HUES48 (cell line): Measurements from ENCODE around the gene RAD51B.

Experiments
- H3K27ac ChIP-seq: one replicate; pipeline ENCODE4 v1.7.0; 2013; ENCODE audit warnings: low read depth, low read length, inconsistent platforms
- H3K27me3 ChIP-seq: 2 replicates; pipeline ENCODE4 v1.6.1; 2013; ENCODE audit warnings: mild to moderate bottlenecking, low read length; ENCODE audit not compliant: control insufficient read depth, insufficient read depth
- H3K36me3 ChIP-seq: 2 replicates; pipeline ENCODE4 v1.6.1; 2013; ENCODE audit warnings: low read length; ENCODE audit not compliant: control insufficient read depth, insufficient read depth
- H3K4me1 ChIP-seq: 2 replicates; pipeline ENCODE4 v1.6.1; 2013; ENCODE audit warnings: mild to moderate bottlenecking, low read length; ENCODE audit not compliant: control insufficient read depth, insufficient read depth
- H3K4me3 ChIP-seq: 2 replicates; pipeline ENCODE4 v1.5.1; 2013; ENCODE audit warnings: mild to moderate bottlenecking, low read depth, low read length
- H3K9ac ChIP-seq: 2 replicates; pipeline ENCODE4 v1.6.1; 2013; ENCODE audit warnings: mild to moderate bottlenecking, low read depth, low read length, moderate library complexity
- H3K9me3 ChIP-seq: 2 replicates; pipeline ENCODE4 v1.6.1; 2013; ENCODE audit warnings: low read length; ENCODE audit not compliant: control insufficient read depth, insufficient read depth

The RAD51B gene

GRCh38 chr14:67863223-67863622, 43.6 kb downstream of the RAD51B start:
- Histone ChIP-seq H3K4me3 (no peak overlapping the region), H3K27me3 (no peaks in the 10 kb centered on the region), H3K36me3 (no peaks in the 10 kb centered on the region; the same call in 1 of the 2 replicates), H3K9ac (no peak overlapping the region), H3K9me3 (peaks cover 5% of the 10 kb centered on the region), H3K27ac (no peak overlapping the region), H3K4me1 (peaks cover 5% of the 10 kb centered on the region; the same call in 1 of the 2 replicates)

GRCh38 chr14:67875175-67876006, 55.8 kb downstream of the RAD51B start:
- Histone ChIP-seq H3K4me1 (peaks cover 6% of the 10 kb centered on the region; the same call in 1 of the 2 replicates), H3K27ac (no peak overlapping the region), H3K27me3 (no peaks in the 10 kb centered on the region), H3K9ac (no peak overlapping the region), H3K9me3 (no peaks in the 10 kb centered on the region), H3K36me3 (no peaks in the 10 kb centered on the region), H3K4me3 (no peak overlapping the region)

- Histone ChIP-seq H3K27ac (no peak overlapping the region), H3K27me3 (no peaks in the 10 kb centered on the region), H3K9ac (no peak overlapping the region), H3K4me1 (peaks cover 9% of the 10 kb centered on the region), H3K36me3 (no peaks in the 10 kb centered on the region), H3K9me3 (no peaks in the 10 kb centered on the region), H3K4me3 (no peak overlapping the region)
These were observed 59.4 kb downstream of the RAD51B start for GRCh38 chr14:67879026-67879425.

- H3K9me3 ChIP-seq, result no peaks in the 10 kb centered on the region
- H3K27ac ChIP-seq, result no peak overlapping the region
- peaks cover 9% of the 10 kb centered on the region for H3K4me1 ChIP-seq
- H3K4me3 ChIP-seq, result no peak overlapping the region
- H3K27me3 ChIP-seq, result no peaks in the 10 kb centered on the region
- H3K9ac ChIP-seq, result no peak overlapping the region
- no peaks in the 10 kb centered on the region for H3K36me3 ChIP-seq
These were observed 61.6 kb downstream of the RAD51B start for GRCh38 chr14:67881225-67881624.

- H3K4me3 ChIP-seq, result no peak overlapping the region
- H3K36me3 ChIP-seq, result no peaks in the 10 kb centered on the region
- no peaks in the 10 kb centered on the region for H3K9me3 ChIP-seq
- H3K4me1 ChIP-seq, result peaks cover 3% of the 10 kb centered on the region; the same call in 1 of the 2 replicates
- no peaks in the 10 kb centered on the region for H3K27me3 ChIP-seq
- H3K27ac ChIP-seq, result no peak overlapping the region
- H3K9ac ChIP-seq, result no peak overlapping the region
These were observed 63.5 kb downstream of the RAD51B start for GRCh38 chr14:67882986-67883555.

GRCh38 chr14:67883717-67884116, 64.1 kb downstream of the RAD51B start:
- Histone ChIP-seq H3K9me3 (no peaks in the 10 kb centered on the region), H3K4me3 (no peak overlapping the region), H3K27me3 (no peaks in the 10 kb centered on the region), H3K9ac (no peak overlapping the region), H3K36me3 (no peaks in the 10 kb centered on the region), H3K4me1 (peaks cover 3% of the 10 kb centered on the region; the same call in 1 of the 2 replicates), H3K27ac (no peak overlapping the region)

- Histone ChIP-seq H3K4me3 (no peak overlapping the region), H3K9me3 (no peaks in the 10 kb centered on the region), H3K27ac (no peak overlapping the region), H3K4me1 (peaks cover 9% of the 10 kb centered on the region; the same call in 1 of the 2 replicates), H3K36me3 (no peaks in the 10 kb centered on the region), H3K9ac (no peak overlapping the region), H3K27me3 (no peaks in the 10 kb centered on the region)
These were observed 66.6 kb downstream of the RAD51B start for GRCh38 chr14:67886191-67886590.

- H3K9ac ChIP-seq, result no peak overlapping the region
- H3K9me3 ChIP-seq, result no peaks in the 10 kb centered on the region
- H3K4me1 ChIP-seq, result peaks cover 7% of the 10 kb centered on the region; the same call in 1 of the 2 replicates
- no peak overlapping the region for H3K4me3 ChIP-seq
- H3K27ac ChIP-seq, result no peak overlapping the region
- no peaks in the 10 kb centered on the region for H3K27me3 ChIP-seq
- no peaks in the 10 kb centered on the region for H3K36me3 ChIP-seq
These were observed 67.9 kb downstream of the RAD51B start for GRCh38 chr14:67887478-67887877.

- Histone ChIP-seq H3K36me3 (no peaks in the 10 kb centered on the region), H3K9ac (no peak overlapping the region), H3K9me3 (no peaks in the 10 kb centered on the region), H3K27me3 (no peaks in the 10 kb centered on the region), H3K27ac (no peak overlapping the region), H3K4me1 (peaks cover 7% of the 10 kb centered on the region; the same call in 1 of the 2 replicates), H3K4me3 (no peak overlapping the region)
These were observed 69.9 kb downstream of the RAD51B start for GRCh38 chr14:67889455-67889854.

GRCh38 chr14:67892466-67893100, 73.0 kb downstream of the RAD51B start:
- Histone ChIP-seq H3K4me1 (peaks cover 7% of the 10 kb centered on the region; the same call in 1 of the 2 replicates), H3K27me3 (no peaks in the 10 kb centered on the region), H3K9me3 (no peaks in the 10 kb centered on the region), H3K27ac (no peak overlapping the region), H3K9ac (no peak overlapping the region), H3K36me3 (no peaks in the 10 kb centered on the region), H3K4me3 (no peak overlapping the region)

- Histone ChIP-seq H3K27ac (no peak overlapping the region), H3K27me3 (no peaks in the 10 kb centered on the region), H3K4me1 (no peaks in the 10 kb centered on the region), H3K9ac (no peak overlapping the region), H3K36me3 (no peaks in the 10 kb centered on the region), H3K9me3 (peaks cover 7% of the 10 kb centered on the region; the same call in 1 of the 2 replicates), H3K4me3 (no peak overlapping the region)
These were observed 80.7 kb downstream of the RAD51B start for GRCh38 chr14:67900231-67900630.
